Central memory CD8-positive, alpha-beta T cell (primary cell): Measurements from ENCODE around the gene ALDOA.

ENCODE experiments used
- ATAC-seq: fragments of 150-1000 bp; cut with Tn5 transposase; replicated peaks from 2 replicates; pipeline ENCODE4 v1.10.0; 2022; ENCODE audit warnings: mild to moderate bottlenecking, moderate FRiP score, moderate number of reproducible peaks; ENCODE audit not compliant: poor library complexity, severe bottlenecking; ENCODE audit errors: extremely low read depth
- DNase-seq, 2 donors: peaks; one replicate each; pipeline ENCODE4 v3.0.0; 2021; ENCODE audit warnings: low spot score in 2 of 2
- H3K27ac Mint-ChIP-seq: one replicate; pipeline ENCODE4 v1.8.0; 2022; ENCODE audit warnings: low read depth, mild to moderate bottlenecking, moderate library complexity, mixed read lengths
- H3K27me3 Mint-ChIP-seq: one replicate; pipeline ENCODE4 v1.8.0; 2022; ENCODE audit warnings: mixed read lengths
- H3K36me3 Mint-ChIP-seq: one replicate; pipeline ENCODE4 v1.8.0; 2022; ENCODE audit warnings: mild to moderate bottlenecking, moderate library complexity, mixed read lengths; ENCODE audit not compliant: insufficient read depth
- H3K4me1 Mint-ChIP-seq: one replicate; pipeline ENCODE4 v1.8.0; 2022; ENCODE audit warnings: mixed read lengths
- H3K4me3 Mint-ChIP-seq: one replicate; pipeline ENCODE4 v1.8.0; 2022; ENCODE audit warnings: mild to moderate bottlenecking, moderate library complexity, mixed read lengths
- H3K9me3 Mint-ChIP-seq: one replicate; pipeline ENCODE4 v1.8.0; 2022; ENCODE audit warnings: mixed read lengths

Gene ALDOA

GRCh38 chr16:30066761-30067583 lies 1.4 kb downstream of the ALDOA start:
- peak overlapping the region; percentile 96 for H3K4me3 Mint-ChIP-seq
- no peaks in the 10 kb centered on the region for H3K9me3 Mint-ChIP-seq
- ATAC-seq (no peak), DNase-seq (no peak)
- peak overlapping the region; percentile 98 for H3K27ac Mint-ChIP-seq
- H3K27me3 Mint-ChIP-seq = no peaks in the 10 kb centered on the region
- H3K36me3 Mint-ChIP-seq = peaks cover 64% of the 10 kb centered on the region
- peaks cover 39% of the 10 kb centered on the region for H3K4me1 Mint-ChIP-seq

DNA sequence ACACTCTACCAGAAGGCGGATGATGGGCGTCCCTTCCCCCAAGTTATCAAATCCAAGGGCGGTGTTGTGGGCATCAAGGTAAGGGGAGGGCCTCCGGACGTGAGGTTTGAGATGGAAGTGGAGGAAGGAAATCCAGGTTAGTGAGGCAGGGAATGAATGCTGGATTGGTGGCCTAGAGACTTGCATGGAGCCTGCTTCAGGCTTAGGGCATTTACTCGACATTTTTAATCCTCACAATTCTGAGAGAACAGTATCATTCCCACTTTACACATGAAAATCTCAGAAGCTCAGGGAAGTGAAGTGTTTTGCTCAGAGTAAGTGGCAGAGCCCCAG lies 2.0 kb downstream of the ALDOA start:
- Mint-ChIP-seq H3K9me3 (no peaks in the 10 kb centered on the region), H3K27me3 (no peaks in the 10 kb centered on the region), H3K4me1 (peaks cover 39% of the 10 kb centered on the region), H3K36me3 (peaks cover 70% of the 10 kb centered on the region), H3K27ac (no peak overlapping the region), H3K4me3 (peak overlapping the region; percentile 96)
- no peak for DNase-seq
- no peak for ATAC-seq

GRCh38 chr16:30068333-30068732 lies 2.8 kb downstream of the ALDOA start:
- ATAC-seq (no peak), DNase-seq (no peak)
- H3K27ac Mint-ChIP-seq = peak overlapping the region; percentile 32
- H3K36me3 Mint-ChIP-seq = peaks cover 70% of the 10 kb centered on the region
- no peaks in the 10 kb centered on the region for H3K9me3 Mint-ChIP-seq
- H3K27me3 Mint-ChIP-seq = no peaks in the 10 kb centered on the region
- H3K4me3 Mint-ChIP-seq = peak overlapping the region; percentile 38
- H3K4me1 Mint-ChIP-seq = peaks cover 39% of the 10 kb centered on the region

- DNase-seq (peak; percentile 39 to 51), ATAC-seq (no peak)
- H3K36me3 Mint-ChIP-seq = peaks cover 73% of the 10 kb centered on the region
- peaks cover 33% of the 10 kb centered on the region for H3K4me1 Mint-ChIP-seq
- no peaks in the 10 kb centered on the region for H3K9me3 Mint-ChIP-seq
- H3K27me3 Mint-ChIP-seq = no peaks in the 10 kb centered on the region
- peak overlapping the region; percentile 38 for H3K4me3 Mint-ChIP-seq
- H3K27ac Mint-ChIP-seq = peak overlapping the region; percentile 32
These were observed 3.4 kb downstream of the ALDOA start for GRCh38 chr16:30068750-30069610.

GRCh38 chr16:30069611-30070462 lies 4.3 kb downstream of the ALDOA start:
- Mint-ChIP-seq H3K9me3 (no peaks in the 10 kb centered on the region), H3K27me3 (no peaks in the 10 kb centered on the region), H3K36me3 (peaks cover 70% of the 10 kb centered on the region), H3K27ac (no peak overlapping the region), H3K4me1 (peaks cover 28% of the 10 kb centered on the region), H3K4me3 (peak overlapping the region; percentile 29)
- ATAC-seq (no peak), DNase-seq (no peak)

DNA sequence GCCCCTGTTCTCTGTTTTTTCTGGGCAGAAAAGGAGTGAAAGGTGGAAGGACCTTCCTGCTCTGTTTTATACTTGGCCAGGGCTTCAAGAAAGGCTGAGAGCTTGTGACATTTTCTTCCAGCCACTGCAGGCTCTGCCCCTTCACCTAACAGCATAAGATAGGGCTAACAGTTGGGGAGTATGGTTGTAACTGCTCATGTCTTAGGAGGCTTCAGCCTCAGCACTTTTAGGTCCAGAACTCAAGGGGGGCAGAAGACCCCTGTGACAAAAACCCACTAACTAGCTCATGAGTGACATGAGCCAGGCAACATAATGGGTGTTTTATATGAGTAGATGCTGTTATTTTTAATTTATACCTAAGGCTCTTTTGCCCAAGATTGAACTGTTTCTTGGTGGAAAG lies 4.9 kb downstream of the ALDOA start:
- H3K4me3 Mint-ChIP-seq = peak overlapping the region; percentile 29
- ATAC-seq = no peak
- no peak overlapping the region for H3K27ac Mint-ChIP-seq
- DNase-seq = no peak
- H3K36me3 Mint-ChIP-seq = peaks cover 64% of the 10 kb centered on the region
- peaks cover 33% of the 10 kb centered on the region for H3K4me1 Mint-ChIP-seq
- no peaks in the 10 kb centered on the region for H3K27me3 Mint-ChIP-seq
- H3K9me3 Mint-ChIP-seq = no peaks in the 10 kb centered on the region

DNA sequence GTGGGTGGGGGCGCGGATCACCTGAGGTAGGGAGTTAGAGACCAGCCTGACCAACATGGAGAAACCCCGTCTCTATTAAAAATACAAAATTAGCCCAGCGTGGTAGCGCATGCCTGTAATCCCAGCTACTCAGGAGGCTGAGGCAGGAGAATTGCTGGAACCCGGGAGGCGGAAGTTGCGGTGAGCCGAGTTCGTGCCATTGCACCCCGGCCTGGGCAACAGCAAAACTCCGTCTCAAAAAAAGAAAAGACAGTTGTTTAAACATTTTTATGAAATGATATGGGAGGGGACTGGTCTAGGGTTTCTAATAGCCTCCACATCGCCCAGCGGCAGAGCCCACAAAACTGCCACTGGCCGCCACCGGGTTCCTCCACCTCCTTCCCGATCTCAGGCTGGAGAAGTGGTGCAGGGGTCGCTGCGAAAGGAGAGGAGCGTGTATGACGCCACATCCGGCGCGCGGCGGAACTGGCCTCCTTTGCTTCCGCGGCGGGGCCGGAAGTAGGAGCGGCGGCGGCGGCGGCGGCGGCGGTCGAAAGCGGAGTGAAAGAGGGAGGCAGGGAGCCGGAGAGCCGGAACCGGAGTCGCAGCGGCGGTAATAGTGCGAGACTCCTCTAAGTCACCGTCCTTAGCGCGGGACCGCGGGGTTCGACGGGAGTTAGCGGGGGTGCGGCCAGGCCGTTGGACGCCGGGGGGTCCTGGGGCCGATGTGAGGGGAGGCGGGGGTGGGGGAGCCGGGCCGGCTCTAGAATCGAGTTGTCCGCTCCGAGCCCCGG lies 10.1 kb downstream of the ALDOA start, which contains the start of gene PPP4C:
Gene PPP4C (plus strand): TSS at position 492 of the 773 bp plus-strand sequence. CDS start 384 bp downstream, outside the sequence.
- H3K4me3 Mint-ChIP-seq = peak within 1 kb of the TSS; percentile 89
- no peaks in the 10 kb centered on the region for H3K9me3 Mint-ChIP-seq
- no peaks in the 10 kb centered on the region for H3K27me3 Mint-ChIP-seq
- peaks cover 29% of the 10 kb centered on the region for H3K4me1 Mint-ChIP-seq
- peak within 1 kb of the TSS; percentile 93 for H3K27ac Mint-ChIP-seq
- peaks cover 43% of the 10 kb centered on the region for H3K36me3 Mint-ChIP-seq
- peak; percentile 92 for ATAC-seq
- peak; percentile 78 to 84 for DNase-seq

DNA sequence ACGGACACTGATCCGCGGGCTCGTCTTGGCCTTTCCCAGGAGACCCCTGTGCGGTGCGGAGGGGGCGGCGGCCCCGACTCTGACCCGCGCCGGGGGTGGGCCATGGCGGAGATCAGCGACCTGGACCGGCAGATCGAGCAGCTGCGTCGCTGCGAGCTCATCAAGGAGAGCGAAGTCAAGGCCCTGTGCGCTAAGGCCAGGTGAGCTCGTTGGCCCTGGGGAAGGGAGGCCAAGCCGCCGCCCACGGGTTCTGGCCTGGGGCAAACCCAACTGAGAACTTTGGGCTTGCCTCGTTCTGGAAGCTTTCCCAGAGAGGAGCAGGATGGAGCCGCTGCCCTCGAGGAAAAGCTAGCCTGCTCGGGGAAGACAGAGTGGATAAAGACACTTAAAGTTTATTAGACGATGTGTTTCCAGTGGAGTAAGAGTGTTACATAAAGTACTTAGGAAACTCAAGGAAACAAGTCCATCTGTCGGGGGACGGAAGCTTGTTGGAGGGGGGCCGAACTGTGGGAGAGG lies 10.8 kb downstream of the ALDOA start:
- peak; percentile 59 for ATAC-seq
- Mint-ChIP-seq H3K27me3 (no peaks in the 10 kb centered on the region), H3K4me3 (peak overlapping the region; percentile 89), H3K36me3 (peaks cover 44% of the 10 kb centered on the region), H3K4me1 (peaks cover 29% of the 10 kb centered on the region), H3K27ac (peak overlapping the region; percentile 93), H3K9me3 (no peaks in the 10 kb centered on the region)
- DNase-seq = no peak

- Mint-ChIP-seq H3K9me3 (no peaks in the 10 kb centered on the region), H3K27ac (peak overlapping the region; percentile 93), H3K36me3 (peaks cover 46% of the 10 kb centered on the region), H3K27me3 (no peaks in the 10 kb centered on the region), H3K4me3 (peak overlapping the region; percentile 89), H3K4me1 (peaks cover 35% of the 10 kb centered on the region)
- DNase-seq (no peak), ATAC-seq (no peak)
These were observed 12.1 kb downstream of the ALDOA start for GRCh38 chr16:30077656-30078055.

- Mint-ChIP-seq H3K27me3 (no peaks in the 10 kb centered on the region), H3K9me3 (no peaks in the 10 kb centered on the region), H3K27ac (no peak overlapping the region), H3K4me3 (no peak overlapping the region), H3K4me1 (peaks cover 35% of the 10 kb centered on the region), H3K36me3 (peaks cover 44% of the 10 kb centered on the region)
- ATAC-seq (no peak), DNase-seq (no peak)
These were observed 13.2 kb downstream of the ALDOA start for GRCh38 chr16:30078744-30079143.

- Mint-ChIP-seq H3K4me1 (peaks cover 35% of the 10 kb centered on the region), H3K9me3 (no peaks in the 10 kb centered on the region), H3K4me3 (no peak overlapping the region), H3K27me3 (no peaks in the 10 kb centered on the region), H3K36me3 (peaks cover 49% of the 10 kb centered on the region), H3K27ac (no peak overlapping the region)
- ATAC-seq (no peak), DNase-seq (no peak)
These were observed 13.9 kb downstream of the ALDOA start for GRCh38 chr16:30079480-30079879.
